ENCODE results near the gene SDHA.
"Not testable (repeated sequence)": the region's sequence is repeated elsewhere in the genome, so short reads cannot be mapped to it uniquely, and the experiment has no call there.

Gene SDHA

DNA sequence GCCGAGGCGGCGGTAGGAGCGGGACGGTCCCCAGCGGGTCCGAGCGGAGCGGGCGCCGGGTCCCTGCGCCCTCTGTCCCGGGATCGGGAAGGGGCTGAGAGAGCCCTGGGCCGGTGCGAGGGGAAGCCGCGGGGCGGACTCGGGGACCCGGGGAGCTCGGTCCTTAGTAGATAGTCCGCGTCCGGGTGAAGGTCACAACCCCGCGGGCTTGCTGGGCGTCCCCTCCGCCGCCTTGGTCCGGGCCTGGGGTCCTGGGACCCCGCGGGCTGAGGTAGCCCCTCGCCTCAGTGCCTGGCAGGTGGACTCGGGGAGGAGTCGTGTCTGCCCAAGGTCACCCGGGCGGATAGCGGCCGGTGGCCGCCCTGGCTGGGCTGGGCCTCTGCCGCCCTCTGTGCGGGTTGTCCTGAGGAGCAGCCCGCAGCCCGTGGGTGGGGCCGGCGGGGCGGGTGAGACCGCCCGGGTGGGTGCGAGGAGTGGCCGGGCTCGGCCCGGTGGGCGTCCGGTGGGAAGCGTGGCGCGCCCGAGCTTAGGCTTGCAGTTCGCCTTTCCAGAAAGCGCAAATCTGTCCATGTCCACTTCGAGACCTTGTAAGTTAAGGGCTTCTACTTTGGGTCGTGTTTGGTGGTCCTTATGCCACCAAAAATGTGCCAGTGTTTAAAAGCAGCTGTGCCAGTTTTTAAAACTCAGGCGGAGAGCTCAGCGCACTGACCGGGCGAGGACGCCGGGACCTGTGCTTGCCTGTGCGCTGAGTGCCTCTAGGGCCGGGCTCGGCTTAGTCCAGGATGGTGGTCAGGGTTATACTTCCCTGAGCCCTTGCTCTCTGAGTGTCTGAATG, 554 bp downstream of the SDHA start:
- Histone ChIP-seq H3K27ac (peak overlapping the region; percentile 80 to 91), H3K4me3 (peak overlapping the region; percentile 98)
- TF ChIP-seq, protein P1, sequence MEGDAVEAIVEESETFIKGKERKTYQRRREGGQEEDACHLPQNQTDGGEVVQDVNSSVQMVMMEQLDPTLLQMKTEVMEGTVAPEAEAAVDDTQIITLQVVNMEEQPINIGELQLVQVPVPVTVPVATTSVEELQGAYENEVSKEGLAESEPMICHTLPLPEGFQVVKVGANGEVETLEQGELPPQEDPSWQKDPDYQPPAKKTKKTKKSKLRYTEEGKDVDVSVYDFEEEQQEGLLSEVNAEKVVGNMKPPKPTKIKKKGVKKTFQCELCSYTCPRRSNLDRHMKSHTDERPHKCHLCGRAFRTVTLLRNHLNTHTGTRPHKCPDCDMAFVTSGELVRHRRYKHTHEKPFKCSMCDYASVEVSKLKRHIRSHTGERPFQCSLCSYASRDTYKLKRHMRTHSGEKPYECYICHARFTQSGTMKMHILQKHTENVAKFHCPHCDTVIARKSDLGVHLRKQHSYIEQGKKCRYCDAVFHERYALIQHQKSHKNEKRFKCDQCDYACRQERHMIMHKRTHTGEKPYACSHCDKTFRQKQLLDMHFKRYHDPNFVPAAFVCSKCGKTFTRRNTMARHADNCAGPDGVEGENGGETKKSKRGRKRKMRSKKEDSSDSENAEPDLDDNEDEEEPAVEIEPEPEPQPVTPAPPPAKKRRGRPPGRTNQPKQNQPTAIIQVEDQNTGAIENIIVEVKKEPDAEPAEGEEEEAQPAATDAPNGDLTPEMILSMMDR (IDR thresholded peaks at IDR 0.05), result no peak
- DNase-seq (ENCODE audit: low spot score), result no peak

DNA sequence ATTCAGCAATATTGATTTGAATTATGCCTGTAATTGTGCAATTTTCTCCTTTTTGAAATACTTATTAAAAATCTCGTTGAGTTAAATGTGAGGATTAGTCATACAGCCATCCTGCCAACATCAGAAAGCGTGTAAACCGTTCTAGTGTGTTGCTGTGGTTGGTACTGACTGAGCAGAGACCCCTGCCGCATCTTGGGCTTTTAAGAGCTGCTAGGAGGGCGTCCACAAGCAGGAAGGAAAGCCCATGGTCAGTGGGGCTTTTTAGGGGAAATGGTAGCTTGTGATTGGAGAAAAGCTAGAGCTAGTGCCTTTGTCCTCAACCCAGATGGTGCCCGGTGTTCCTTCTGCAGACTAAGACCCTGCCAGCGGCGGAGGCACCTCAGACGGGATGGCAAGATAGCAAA, 1.3 kb downstream of the SDHA start:
- Histone ChIP-seq H3K4me3 (peak overlapping the region; percentile 98), H3K27ac (peak overlapping the region; percentile 80 to 91)
- TF ChIP-seq, protein P1 (IDR thresholded peaks at IDR 0.05), result no peak
- DNase-seq (ENCODE audit: low spot score), result no peak

DNA sequence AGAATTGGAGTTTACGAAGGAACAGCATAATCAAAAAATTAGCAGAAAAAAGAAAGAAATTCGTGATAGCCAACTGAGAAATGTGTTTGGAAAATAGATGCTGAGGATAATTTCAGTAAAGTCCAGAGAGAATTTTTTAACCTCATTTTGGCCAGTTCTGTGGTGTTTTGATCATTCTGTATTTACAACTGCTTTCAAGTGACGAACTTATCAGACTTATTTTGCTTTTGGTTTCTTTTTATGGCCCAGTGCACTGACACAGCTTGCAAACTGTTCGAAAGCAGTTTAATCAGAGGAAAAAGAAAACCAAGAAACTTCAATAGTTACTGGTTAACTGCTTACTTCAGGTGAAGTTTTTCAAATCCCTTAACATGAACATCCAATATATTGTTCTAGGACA, 1.9 kb downstream of the SDHA start:
- Histone ChIP-seq H3K27ac (peak overlapping the region in 1 of 2 donors; percentile 80), H3K4me3 (peak overlapping the region; percentile 98)
- TF ChIP-seq, protein P1 (IDR thresholded peaks at IDR 0.05), result no peak
- no peak for DNase-seq (ENCODE audit: low spot score)

DNA sequence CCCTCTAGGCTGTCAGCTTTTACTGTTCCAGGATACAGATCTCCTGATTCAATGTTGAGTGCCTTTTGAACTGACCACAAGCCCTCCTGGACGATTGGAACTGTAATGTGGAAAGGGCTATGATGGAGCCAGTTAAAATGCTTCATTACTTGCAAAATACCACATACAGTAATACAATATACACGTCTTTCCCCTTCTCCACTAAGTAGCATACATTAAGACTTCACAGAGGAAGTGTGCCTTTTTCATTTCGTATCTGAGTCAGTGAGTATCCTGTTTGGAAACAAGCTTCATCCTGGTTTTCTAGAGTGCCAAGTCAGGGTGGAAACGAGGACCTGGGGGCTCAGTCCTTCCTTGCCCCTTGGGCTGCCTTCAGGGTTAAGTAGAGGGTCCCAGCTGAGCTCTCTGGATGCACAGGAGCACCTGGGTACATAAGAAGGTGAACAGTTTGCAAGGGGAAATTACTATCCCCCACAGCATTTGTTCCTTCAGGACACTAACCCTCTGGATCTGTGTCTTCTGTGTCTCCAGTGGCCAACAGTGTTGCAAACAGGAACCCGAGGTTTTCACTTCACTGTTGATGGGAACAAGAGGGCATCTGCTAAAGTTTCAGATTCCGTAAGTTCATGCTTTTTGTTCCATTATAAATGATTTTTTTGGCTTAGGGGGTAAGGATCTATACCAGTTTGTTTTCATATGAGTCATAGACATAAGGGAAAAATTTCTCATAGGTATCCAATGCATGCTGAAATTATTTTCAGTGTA, 5.0 kb downstream of the SDHA start:
- DNase-seq (ENCODE audit: low spot score); H3K4me3 ChIP-seq; H3K27ac ChIP-seq: not testable (repeated sequence)

DNA sequence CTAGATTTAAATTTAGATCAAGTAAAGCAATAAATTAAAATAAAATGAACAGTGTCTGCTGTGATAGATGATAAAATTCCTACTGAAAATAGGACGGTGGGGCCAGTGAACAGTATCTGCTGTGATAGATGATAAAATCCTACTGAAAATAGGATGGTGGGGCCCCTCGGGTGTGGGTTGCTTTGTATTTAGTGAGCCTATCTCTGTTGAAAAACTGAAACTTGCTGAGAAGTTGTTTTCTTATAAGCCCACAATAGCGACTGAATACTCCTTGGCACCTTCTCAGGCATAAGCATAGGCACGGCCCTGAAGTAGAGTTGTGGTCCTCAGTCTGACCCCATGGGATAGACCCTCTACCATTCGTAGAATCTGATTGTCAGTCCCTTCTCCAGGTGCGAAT, 5.7 kb downstream of the SDHA start:
- no peak for DNase-seq (ENCODE audit: low spot score)

DNA sequence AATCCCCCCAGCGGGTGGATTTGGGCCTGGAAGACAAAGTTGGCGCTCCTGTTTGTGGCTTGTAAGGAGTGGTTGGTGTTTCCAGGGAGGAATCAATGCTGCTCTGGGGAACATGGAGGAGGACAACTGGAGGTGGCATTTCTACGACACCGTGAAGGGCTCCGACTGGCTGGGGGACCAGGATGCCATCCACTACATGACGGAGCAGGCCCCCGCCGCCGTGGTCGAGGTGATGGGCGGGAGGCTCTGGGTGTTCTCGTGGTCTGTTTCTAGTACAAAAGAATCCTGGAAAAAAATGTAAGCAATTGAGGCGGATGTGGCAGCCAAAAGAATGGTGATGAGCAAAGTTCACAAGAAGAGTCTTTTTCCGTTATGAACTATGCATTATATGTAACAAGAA, 7.2 kb downstream of the SDHA start:
- TF ChIP-seq, protein P1 (IDR thresholded peaks at IDR 0.05), result no peak
- DNase-seq (ENCODE audit: low spot score), result no peak
- Histone ChIP-seq H3K27ac (no peak overlapping the region), H3K4me3 (no peak overlapping the region)

More for the DNA sequence above, 5.7 kb downstream of the SDHA start:
- TF ChIP-seq, protein P1 (IDR thresholded peaks at IDR 0.05), result no peak
- H3K4me3 ChIP-seq, result no peak overlapping the region
- no peak overlapping the region for H3K27ac ChIP-seq

DNA sequence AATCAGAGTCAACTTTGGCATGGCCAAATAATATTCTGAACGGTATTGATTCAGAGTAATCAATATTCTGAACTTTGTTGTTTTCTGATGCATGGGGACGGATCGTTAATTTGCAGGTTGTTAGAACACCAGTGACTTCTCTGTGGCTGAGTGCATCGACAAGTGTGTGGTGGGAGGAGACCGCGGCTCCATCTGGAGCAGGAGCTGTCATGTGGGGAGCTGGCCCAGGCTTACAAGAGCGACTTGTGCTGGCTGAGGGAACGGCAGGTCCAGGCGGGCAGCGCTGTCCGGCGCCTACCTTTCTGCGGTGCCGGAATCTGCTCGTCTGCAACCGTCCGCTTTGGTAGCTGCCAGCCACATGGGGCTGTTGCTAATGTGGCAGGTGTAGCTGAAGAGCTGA, 9.3 kb downstream of the SDHA start:
- not testable (repeated sequence) for H3K4me3 ChIP-seq; H3K27ac ChIP-seq; DNase-seq (ENCODE audit: low spot score)

DNA sequence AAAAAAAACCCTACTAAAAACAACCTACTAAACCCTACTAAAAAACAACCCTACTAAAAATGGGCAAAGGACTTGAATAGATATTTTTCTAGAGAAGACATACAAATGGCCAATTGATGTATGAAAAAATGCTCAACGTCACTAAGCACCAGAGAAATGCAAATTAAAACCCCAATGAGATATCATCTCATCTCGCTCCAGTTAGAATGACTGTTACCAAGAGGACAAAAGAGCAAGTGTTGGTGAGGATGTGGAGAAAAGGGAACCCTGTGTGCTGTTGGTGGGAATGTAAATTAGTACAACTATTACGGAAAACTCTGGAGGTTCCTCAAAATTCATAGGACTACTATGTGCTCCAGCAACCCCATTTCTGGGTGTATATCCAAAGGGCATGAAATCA, 10.8 kb downstream of the SDHA start:
- TF ChIP-seq, protein P1 (IDR thresholded peaks at IDR 0.05), result no peak
- no peak overlapping the region for H3K27ac ChIP-seq
- no peak for DNase-seq (ENCODE audit: low spot score)

More for the DNA sequence above, 10.8 kb downstream of the SDHA start:
- no peak overlapping the region for H3K4me3 ChIP-seq

Measured in coronary artery (tissue), 2 donors.